Measurements from ENCODE around the gene GPN2. TPM values are rescaled to one million over a fixed set of nuclear protein-coding genes. Genes with fewer than 3 reads are reported as not detected.

Gene GPN2
- total and polyA plus RNA-seq, 4 donors, result 13.7 to 25.6 (median 16.5) TPM

GRCh38 chr1:26852701-26853100 lies 37.4 kb downstream of the GPN2 start:
- peaks cover 0 to 11% (median 0%) of the 10 kb centered on the region in 5 donors for H3K4me1 ChIP-seq (ENCODE audit: control insufficient read depth in 5 of 5, insufficient read depth in 5 of 5, low read length in 5 of 5)
- H3K27me3 ChIP-seq (ENCODE audit: control insufficient read depth in 3 of 3, insufficient read depth in 3 of 3, low read length in 2 of 3), result no peaks in the 10 kb centered on the region
- WGBS, 2 donors, result 82 to 88% methylated on average over 9 of the region's 9 CpGs
- peaks cover 16 to 71% (median 31%) of the 10 kb centered on the region in 4 donors for H3K36me3 ChIP-seq (ENCODE audit: control insufficient read depth in 4 of 4, insufficient read depth in 4 of 4, low read length in 4 of 4)
- TF ChIP-seq CTCF (IDR thresholded peaks at IDR 0.05; ENCODE audit: control extremely low read depth, extremely low read depth), result no peak
- H3K27ac ChIP-seq (ENCODE audit: low read depth in 1 of 2, low read length in 1 of 2), result no peak overlapping the region
- DNase-seq (no peak), ATAC-seq (ENCODE audit: insufficient read depth, low FRiP score) (no peak)
- no peaks in the 10 kb centered on the region for H3K9me3 ChIP-seq (ENCODE audit: control insufficient read depth in 4 of 4, insufficient read depth in 3 of 4, low read length in 3 of 4)
- no peak overlapping the region for H3K4me3 ChIP-seq
- no peak overlapping the region for H3K9ac ChIP-seq (ENCODE audit: insufficient read depth in 1 of 2, low read length in 2 of 2)

GRCh38 chr1:26851106-26851684 lies 38.9 kb downstream of the GPN2 start:
- no peak for TF ChIP-seq CTCF (IDR thresholded peaks at IDR 0.05; ENCODE audit: control extremely low read depth, extremely low read depth)
- DNase-seq (no peak), ATAC-seq (ENCODE audit: insufficient read depth, low FRiP score) (no peak)
- H3K27ac ChIP-seq (ENCODE audit: low read depth in 1 of 2, low read length in 1 of 2), result no peak overlapping the region
- H3K36me3 ChIP-seq (ENCODE audit: control insufficient read depth in 4 of 4, insufficient read depth in 4 of 4, low read length in 4 of 4), result peaks cover 20 to 66% (median 31%) of the 10 kb centered on the region in 4 donors
- no peak overlapping the region for H3K9ac ChIP-seq (ENCODE audit: insufficient read depth in 1 of 2, low read length in 2 of 2)
- peaks cover 0 to 11% (median 0%) of the 10 kb centered on the region in 5 donors for H3K4me1 ChIP-seq (ENCODE audit: control insufficient read depth in 5 of 5, insufficient read depth in 5 of 5, low read length in 5 of 5)
- H3K9me3 ChIP-seq (ENCODE audit: control insufficient read depth in 4 of 4, insufficient read depth in 3 of 4, low read length in 3 of 4), result no peaks in the 10 kb centered on the region
- no peak overlapping the region for H3K4me3 ChIP-seq
- no peaks in the 10 kb centered on the region for H3K27me3 ChIP-seq (ENCODE audit: control insufficient read depth in 3 of 3, insufficient read depth in 3 of 3, low read length in 2 of 3)
- WGBS, 2 donors, result 91 to 94% methylated on average over 12 of the region's 12 CpGs

- Histone ChIP-seq H3K36me3 (ENCODE audit: control insufficient read depth in 4 of 4, insufficient read depth in 4 of 4, low read length in 4 of 4) (peaks cover 20 to 50% (median 31%) of the 10 kb centered on the region in 4 donors), H3K4me1 (ENCODE audit: control insufficient read depth in 5 of 5, insufficient read depth in 5 of 5, low read length in 5 of 5) (peaks cover 0 to 11% (median 0%) of the 10 kb centered on the region in 5 donors), H3K9ac (ENCODE audit: insufficient read depth in 1 of 2, low read length in 2 of 2) (peak overlapping the region in 1 of 2 donors; percentile 19), H3K27me3 (ENCODE audit: control insufficient read depth in 3 of 3, insufficient read depth in 3 of 3, low read length in 2 of 3) (no peaks in the 10 kb centered on the region), H3K9me3 (ENCODE audit: control insufficient read depth in 4 of 4, insufficient read depth in 3 of 4, low read length in 3 of 4) (no peaks in the 10 kb centered on the region), H3K4me3 (no peak overlapping the region), H3K27ac (ENCODE audit: low read depth in 1 of 2, low read length in 1 of 2) (peak overlapping the region in 1 of 2 donors; percentile 0)
- DNase-seq (peak; percentile 82 to 86 (median 84)), ATAC-seq (ENCODE audit: insufficient read depth, low FRiP score) (peak; percentile 68)
- TF ChIP-seq CTCF (IDR thresholded peaks at IDR 0.05; ENCODE audit: control extremely low read depth, extremely low read depth), result no peak
- WGBS, 2 donors, result 70 to 88% methylated on average over 10 of the region's 10 CpGs
Measured at GRCh38 chr1:26848941-26849774, 40.9 kb downstream of the GPN2 start.

Data from lung (tissue), 12 donors.